Inflammatory macrophage treated with lipopolysaccharide for 1 hour (primary cell): ENCODE data around the gene STXBP1.

Experiments
- DNase-seq, 2 donors: peaks; one replicate each; pipeline ENCODE4 v3.0.0-alpha.2; 2020 to 2022

Gene STXBP1

GRCh38 chr9:127626752-127627493, 14.8 kb downstream of the STXBP1 start:
- DNase-seq: no peak

GRCh38 chr9:127627494-127627855, 15.4 kb downstream of the STXBP1 start:
- DNase-seq: no peak

- DNase-seq: no peak
These were observed 16.8 kb downstream of the STXBP1 start for GRCh38 chr9:127628758-127629467.

GRCh38 chr9:127629468-127630081, 17.5 kb downstream of the STXBP1 start:
- DNase-seq: no peak

GRCh38 chr9:127633216-127633862, 21.3 kb downstream of the STXBP1 start:
- DNase-seq: no peak

GRCh38 chr9:127634021-127634420, 21.9 kb downstream of the STXBP1 start:
- DNase-seq: no peak

- DNase-seq: no peak
These were observed 22.6 kb downstream of the STXBP1 start for GRCh38 chr9:127634698-127635097.

- DNase-seq: no peak
These were observed 23.2 kb downstream of the STXBP1 start for GRCh38 chr9:127635201-127635735.

- peak in 1 of 2 donors; percentile 19 for DNase-seq
These were observed 25.3 kb downstream of the STXBP1 start for GRCh38 chr9:127637322-127637847.

GRCh38 chr9:127640908-127641545, 28.9 kb downstream of the STXBP1 start:
- DNase-seq: no peak

GRCh38 chr9:127642082-127642740, 30.1 kb downstream of the STXBP1 start:
- no peak for DNase-seq

GRCh38 chr9:127644146-127644827, 32.2 kb downstream of the STXBP1 start:
- no peak for DNase-seq

- no peak for DNase-seq
These were observed 32.9 kb downstream of the STXBP1 start for GRCh38 chr9:127644943-127645342.

GRCh38 chr9:127647451-127647850, 35.4 kb downstream of the STXBP1 start:
- DNase-seq: no peak

GRCh38 chr9:127650518-127650917, 38.4 kb downstream of the STXBP1 start:
- DNase-seq: no peak

- DNase-seq: no peak
These were observed 39.9 kb downstream of the STXBP1 start for GRCh38 chr9:127651697-127652610.

- no peak for DNase-seq
These were observed 40.7 kb downstream of the STXBP1 start for GRCh38 chr9:127652733-127653132.

GRCh38 chr9:127654619-127655018, 42.5 kb downstream of the STXBP1 start:
- no peak for DNase-seq

GRCh38 chr9:127658428-127658827, 46.4 kb downstream of the STXBP1 start:
- DNase-seq: no peak
